Measurements from ENCODE around the gene HSPA2. TPM values are rescaled to one million over a fixed set of nuclear protein-coding genes. Genes with fewer than 3 reads are reported as not detected.

HSPA2 gene
- total and polyA plus RNA-seq, 2 of the 4 experiments (the other 2 are of a cell fraction): 18.4 to 19.7 TPM

GRCh38 chr14:64549791-64550620 lies 9.5 kb downstream of the HSPA2 start, which contains the start of gene PPP1R36 (continued):
- no peak for TF ChIP-seq ELK1 (IDR thresholded peaks at IDR 0.05; ENCODE audit: borderline replicate concordance, low read depth, low read length)

GRCh38 chr14:64550621-64551333 lies 10.2 kb downstream of the HSPA2 start:
- H2AFZ ChIP-seq (replicated peaks; ENCODE audit: low read length, poor library complexity): no peak overlapping the region
- POLR2A ChIA-PET (ENCODE audit: unreplicated experiment): no interaction called here
- no peak for TF ChIP-seq RCOR1 (IDR thresholded peaks at IDR 0.05; ENCODE audit: insufficient replicate concordance, low read length)
- TF ChIP-seq SMC3 (IDR thresholded peaks at IDR 0.05; ENCODE audit: low read depth, low read length): no peak
- no peak for TF ChIP-seq MAFK (IDR thresholded peaks at IDR 0.05; ENCODE audit: low read depth, low read length)
- no peak for TF ChIP-seq MAZ (IDR thresholded peaks at IDR 0.05; ENCODE audit: borderline replicate concordance, low read depth, low read length)
- no peak for TF ChIP-seq MXI1 (IDR thresholded peaks at IDR 0.05; ENCODE audit: borderline replicate concordance, low read depth, low read length)
- TF ChIP-seq RFX5 (IDR thresholded peaks at IDR 0.05; ENCODE audit: low read depth, low read length): no peak
- no peak for TF ChIP-seq NFE2L2 (IDR thresholded peaks at IDR 0.05; ENCODE audit: low read depth, low read length)
- no peak for TF ChIP-seq RAD21 (IDR thresholded peaks at IDR 0.05; ENCODE audit: low read length)
- TF ChIP-seq FOS (IDR thresholded peaks at IDR 0.05; ENCODE audit: low read depth, low read length): no peak
- TF ChIP-seq USF2 (IDR thresholded peaks at IDR 0.05; ENCODE audit: low read depth, low read length): no peak
- no peak for TF ChIP-seq CHD1 (IDR thresholded peaks at IDR 0.05; ENCODE audit: low read depth, low read length)

More at GRCh38 chr14:64550621-64551333, 10.2 kb downstream of the HSPA2 start:
- H3K4ac ChIP-seq (ENCODE audit: low read depth, low read length): no peak overlapping the region
- CTCF ChIA-PET: no interaction called here
- no peak overlapping the region for H3K9ac ChIP-seq (ENCODE audit: low read depth, low read length)
- no peak overlapping the region for H2AK5ac ChIP-seq (ENCODE audit: low read depth, low read length)
- no peak overlapping the region for H2AK9ac ChIP-seq (replicated peaks; ENCODE audit: low read depth, low read length, poor library complexity)
- no peaks in the 10 kb centered on the region for H3K4me1 ChIP-seq (ENCODE audit: control insufficient read depth, insufficient read depth, low read length)
- no peak overlapping the region for H4K8ac ChIP-seq (ENCODE audit: low read depth in 2 of 2, low read length in 2 of 2)
- H3K9me1 ChIP-seq (ENCODE audit: insufficient read depth, low read length): no peaks in the 10 kb centered on the region
- in situ Hi-C loops (cut with MboI; ENCODE audit: low sequenced_read_pairs) (no loop called here), dilution Hi-C loops (cut with HindIII; ENCODE audit: low sequenced_read_pairs, unreplicated experiment) (no loop called here), intact Hi-C loops (cut with micrococcal nuclease) (no loop called here)
- no peak overlapping the region for H4K91ac ChIP-seq (ENCODE audit: insufficient read depth, low read depth, low read length)
- H2BK5ac ChIP-seq (ENCODE audit: low read depth, low read length, poor library complexity, severe bottlenecking): no peak overlapping the region
- no peak overlapping the region for H2BK15ac ChIP-seq (ENCODE audit: low read depth, low read length)
- no peak overlapping the region for H4K5ac ChIP-seq (ENCODE audit: low read depth, low read length)
- WGBS, 2 experiments (ENCODE audit: extremely low coverage in 2 of 2, insufficient read length in 1 of 2): 100% methylated on average over 1 of the region's 7 CpGs; no CpG with 5 or more reads in 1 of the 2 experiments
- H3K4me2 ChIP-seq (ENCODE audit: low read depth, low read length): no peak overlapping the region
- H3K27ac ChIP-seq (ENCODE audit: insufficient read depth, low read length): no peak overlapping the region
- H3K36me3 ChIP-seq (ENCODE audit: control insufficient read depth, insufficient read depth, low read length): no peaks in the 10 kb centered on the region; the same call in 1 of the 2 replicates
- H3K14ac ChIP-seq (replicated peaks; ENCODE audit: low read depth, low read length): no peak overlapping the region
- H3K18ac ChIP-seq (ENCODE audit: low read depth, low read length): no peak overlapping the region
- H3K9me3 ChIP-seq (ENCODE audit: control insufficient read depth, insufficient read depth, low read length): no peaks in the 10 kb centered on the region
- no TSS peak for BruUV-seq (replicated peaks)
- no peaks in the 10 kb centered on the region for H4K20me1 ChIP-seq (ENCODE audit: insufficient read depth, low read length)
- H3K27me3 ChIP-seq (ENCODE audit: control insufficient read depth, insufficient read depth, low read length): peaks cover 3% of the 10 kb centered on the region; the same call in 1 of the 2 replicates
- H3K79me1 ChIP-seq (ENCODE audit: low read depth in 1 of 2, low read length in 2 of 2): no peaks in the 10 kb centered on the region
- no peak overlapping the region for H3K23ac ChIP-seq (ENCODE audit: low read depth, low read length)
- H3K56ac ChIP-seq (ENCODE audit: extremely low read depth, insufficient read depth, low read length): no peak overlapping the region
- DNase-seq (no peak), ATAC-seq (ENCODE audit: low read depth) (no peak)
- H3K4me3 ChIP-seq (ENCODE audit: insufficient read depth, low read depth, low read length): no peak overlapping the region
- H2BK20ac ChIP-seq (ENCODE audit: low read depth, low read length): no peak overlapping the region
- no peak overlapping the region for H2BK120ac ChIP-seq (ENCODE audit: low read depth, low read length)
